GM18858 (cell line): ENCODE measurements around the gene HNRNPK.

Experiments used
- ATAC-seq: cut with Tn5 transposase; IDR thresholded peaks from one replicate; pipeline ENCODE4 v1.9.1; 2021; ENCODE audit not compliant: unreplicated experiment

Gene HNRNPK

GRCh38 chr9:83979812-83980394, at the start of gene HNRNPK:
Gene HNRNPK (minus strand): TSS chr9:83980215. CDS start chr9:83978252, 1,963 bp downstream.
- ATAC-seq = peak; percentile 75

DNA sequence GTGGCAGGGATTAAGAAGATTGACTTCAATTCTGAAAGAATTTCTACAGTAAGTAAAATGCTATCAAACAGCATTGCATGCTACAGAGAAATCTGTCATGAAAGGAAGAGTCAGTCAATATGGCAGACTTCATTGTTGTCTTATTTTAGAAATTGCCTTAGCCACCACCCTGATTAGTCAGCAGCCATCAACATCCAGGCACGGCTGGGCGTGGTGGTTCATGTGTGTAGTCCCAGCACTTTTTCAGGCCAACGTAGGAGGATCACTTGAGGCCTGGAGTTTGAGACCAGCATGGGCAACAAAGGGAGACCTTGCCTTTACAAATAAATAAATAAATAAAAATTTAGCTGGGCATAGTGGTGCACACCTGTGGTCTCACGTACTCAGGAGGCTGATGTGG, 47.2 kb upstream of the HNRNPK start:
- no peak for ATAC-seq

DNA sequence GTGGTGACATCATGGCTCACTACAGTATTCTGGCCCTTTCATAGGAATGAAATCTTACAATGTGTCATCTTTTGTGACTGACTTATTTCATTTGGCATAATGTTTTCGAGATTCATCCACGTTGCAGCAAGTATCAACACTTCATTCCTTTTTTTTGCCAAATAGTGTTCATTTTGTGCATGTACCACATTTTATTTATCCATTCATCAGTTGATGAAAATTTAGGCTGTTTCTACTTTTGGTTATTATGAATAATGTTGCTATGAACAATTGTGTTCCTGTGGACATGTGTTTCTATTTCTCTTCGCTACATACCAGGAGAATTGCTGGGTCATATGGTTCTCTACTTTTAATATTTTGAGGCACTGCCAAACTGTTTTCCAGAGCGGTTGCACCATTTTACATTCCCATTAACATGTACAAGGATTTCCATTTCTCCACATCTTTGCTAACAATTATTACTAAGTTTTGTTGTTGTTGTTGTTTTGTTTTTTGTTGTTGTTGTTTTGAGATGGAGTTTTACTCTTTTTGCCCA, 44.1 kb upstream of the HNRNPK start:
- ATAC-seq = no peak

- no peak for ATAC-seq
Measured at GRCh38 chr9:84007662-84008061, 27.6 kb upstream of the HNRNPK start.

- no peak for ATAC-seq
Measured at GRCh38 chr9:84003246-84003645, 23.2 kb upstream of the HNRNPK start.

DNA sequence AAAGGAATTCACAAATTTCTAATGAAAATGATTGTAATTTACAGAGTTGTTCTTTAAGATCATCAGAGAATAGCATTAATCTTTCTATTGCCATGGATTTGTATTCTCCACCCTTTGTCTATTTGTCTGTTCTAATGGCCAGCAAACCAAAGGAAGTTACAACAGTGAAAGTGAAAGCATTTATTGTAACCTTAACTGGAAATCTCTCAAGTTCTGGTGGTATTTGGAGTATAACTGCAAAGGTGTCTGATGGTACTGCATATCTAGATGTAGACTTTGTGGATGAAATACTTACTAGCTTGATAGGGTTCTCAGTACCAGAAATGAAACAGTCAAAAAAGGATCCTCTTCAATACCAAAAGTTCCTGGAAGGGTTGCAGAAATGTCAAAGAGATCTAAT, 22.3 kb upstream of the HNRNPK start:
- ATAC-seq = peak; percentile 72

- no peak for ATAC-seq
Measured at GRCh38 chr9:84001621-84002020, 21.6 kb upstream of the HNRNPK start.

GRCh38 chr9:84000186-84000585, 20.2 kb upstream of the HNRNPK start:
- no peak for ATAC-seq

- ATAC-seq = no peak
Measured at GRCh38 chr9:83999141-83999918, 19.3 kb upstream of the HNRNPK start.

DNA sequence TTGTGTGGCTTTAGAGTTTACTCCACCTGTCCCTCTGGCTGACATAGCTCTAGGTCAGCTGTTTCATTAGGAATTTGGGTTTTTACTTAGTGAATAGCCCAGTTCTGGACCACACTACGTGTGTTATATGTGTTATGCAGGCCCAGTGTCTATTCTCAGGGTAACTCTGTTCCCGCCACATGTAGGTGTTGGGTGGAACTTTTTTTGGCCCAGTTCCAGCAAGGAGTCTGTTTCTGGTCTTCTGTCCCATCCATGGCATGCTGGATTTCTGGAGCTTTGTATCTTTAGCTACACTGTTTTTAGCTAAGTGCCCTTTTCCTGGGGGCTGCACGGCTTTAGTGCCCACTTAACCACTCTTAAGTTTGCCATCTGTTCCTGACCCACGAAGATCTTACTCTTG, 16.1 kb upstream of the HNRNPK start:
- no peak for ATAC-seq

DNA sequence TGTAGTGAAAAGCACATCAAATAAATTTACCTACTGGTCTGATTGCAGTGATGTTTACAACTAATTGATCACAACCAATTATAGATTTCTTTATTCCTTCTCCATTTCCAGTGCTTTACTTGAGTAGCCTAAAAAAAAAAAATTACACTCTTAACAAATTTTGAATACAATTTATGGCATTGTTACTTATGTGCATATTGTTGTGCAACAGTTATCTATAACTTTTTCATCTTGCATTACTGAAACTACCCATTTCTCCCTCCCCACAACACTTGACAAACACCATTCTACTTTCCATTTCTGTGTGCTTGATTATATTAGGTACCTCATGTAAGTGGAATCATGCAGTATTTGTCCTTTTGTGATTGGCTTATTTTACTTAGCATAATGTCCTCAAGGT, 12.9 kb upstream of the HNRNPK start:
- no peak for ATAC-seq

DNA sequence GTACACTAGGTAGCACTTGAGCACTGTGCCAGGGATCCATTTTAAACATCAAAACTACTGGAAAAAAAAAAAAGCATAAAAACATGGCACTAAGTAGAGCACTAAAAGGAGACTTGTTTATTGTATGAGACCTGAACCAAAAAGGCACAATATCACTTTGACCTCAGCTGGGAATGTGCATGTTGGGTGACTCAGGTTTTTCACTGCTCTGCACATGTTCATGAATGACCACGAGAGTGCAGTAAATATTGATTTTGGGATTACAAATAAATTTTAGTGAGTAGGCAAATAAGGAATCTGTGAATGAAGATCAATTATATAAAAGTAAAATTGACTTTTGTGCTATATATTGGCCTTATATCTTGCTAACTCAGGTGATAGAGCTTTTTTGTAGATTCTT, 12.4 kb upstream of the HNRNPK start:
- no peak for ATAC-seq

- no peak for ATAC-seq
Measured at GRCh38 chr9:83991355-83991754, 11.3 kb upstream of the HNRNPK start.

DNA sequence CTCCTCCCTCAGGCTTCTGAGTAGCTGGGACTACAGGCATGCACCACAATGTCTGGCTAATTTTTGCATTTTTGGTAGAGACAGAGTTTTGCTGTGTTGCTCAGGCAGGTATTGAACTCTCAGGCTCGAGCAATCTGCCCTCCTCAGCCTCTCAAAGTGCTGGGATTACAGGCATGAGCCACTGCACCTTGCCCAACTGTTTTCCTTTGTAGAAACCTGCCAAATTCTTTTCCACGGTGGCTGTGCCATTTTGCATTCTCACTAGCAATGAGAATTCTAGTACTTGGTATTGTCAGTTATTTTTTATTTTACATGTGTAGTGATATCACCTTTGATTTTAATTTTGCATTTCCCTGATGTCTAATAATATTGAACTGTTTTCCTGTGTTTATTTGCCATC, 8.4 kb upstream of the HNRNPK start:
- ATAC-seq = no peak

- ATAC-seq = no peak
Measured at GRCh38 chr9:83987402-83987791, 7.4 kb upstream of the HNRNPK start.

DNA sequence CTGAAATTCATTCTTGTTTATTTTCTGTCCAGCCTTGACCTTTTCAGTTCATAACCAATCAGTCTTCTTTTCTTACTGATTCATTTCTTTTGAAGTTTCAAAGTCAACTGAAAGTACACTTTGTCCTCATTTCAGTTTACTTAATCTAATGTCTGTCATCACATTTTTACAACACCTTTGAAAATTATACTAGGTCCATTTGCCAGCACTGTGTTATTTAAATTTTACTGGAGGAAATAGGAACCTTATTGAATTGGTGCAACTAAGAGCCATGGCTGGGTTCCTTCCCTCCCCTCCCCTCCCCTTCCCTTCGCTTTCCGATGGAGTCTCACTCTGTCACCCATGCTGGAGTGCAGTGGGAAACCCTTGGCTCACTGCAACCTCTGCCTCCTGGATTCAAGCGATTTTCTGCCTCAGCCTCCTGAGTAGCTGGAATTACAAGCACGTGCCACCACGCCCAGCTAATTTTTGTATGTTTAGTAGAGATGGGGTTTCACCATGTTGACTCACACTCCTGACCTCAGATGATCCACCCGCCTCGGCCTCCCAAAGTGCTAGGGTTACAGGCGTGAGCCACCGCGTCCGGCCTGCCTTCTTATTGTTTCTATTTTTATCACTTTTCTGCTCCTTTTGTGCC, 6.9 kb upstream of the HNRNPK start:
- no peak for ATAC-seq

DNA sequence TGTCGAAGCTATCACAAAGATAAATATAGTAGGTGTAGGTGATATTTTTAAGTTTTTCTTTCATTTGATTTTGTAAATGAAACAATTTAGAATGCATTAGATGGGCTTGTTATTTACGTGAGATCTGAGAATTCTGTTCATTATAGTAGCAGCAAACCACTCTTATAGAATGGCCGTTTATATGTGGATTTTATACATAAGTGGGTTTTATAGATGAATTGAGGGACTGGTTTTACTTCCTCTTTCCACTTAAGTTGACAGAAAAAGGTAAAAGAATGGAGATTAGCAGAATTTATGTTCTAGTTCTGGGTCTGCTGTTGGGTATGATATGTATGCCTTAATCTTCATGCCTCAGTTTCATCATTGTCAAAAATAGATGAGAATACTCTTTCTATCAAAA, 6.2 kb upstream of the HNRNPK start:
- no peak for ATAC-seq

GRCh38 chr9:83981126-83981871, 1.3 kb upstream of the HNRNPK start:
- peak; percentile 17 for ATAC-seq

DNA sequence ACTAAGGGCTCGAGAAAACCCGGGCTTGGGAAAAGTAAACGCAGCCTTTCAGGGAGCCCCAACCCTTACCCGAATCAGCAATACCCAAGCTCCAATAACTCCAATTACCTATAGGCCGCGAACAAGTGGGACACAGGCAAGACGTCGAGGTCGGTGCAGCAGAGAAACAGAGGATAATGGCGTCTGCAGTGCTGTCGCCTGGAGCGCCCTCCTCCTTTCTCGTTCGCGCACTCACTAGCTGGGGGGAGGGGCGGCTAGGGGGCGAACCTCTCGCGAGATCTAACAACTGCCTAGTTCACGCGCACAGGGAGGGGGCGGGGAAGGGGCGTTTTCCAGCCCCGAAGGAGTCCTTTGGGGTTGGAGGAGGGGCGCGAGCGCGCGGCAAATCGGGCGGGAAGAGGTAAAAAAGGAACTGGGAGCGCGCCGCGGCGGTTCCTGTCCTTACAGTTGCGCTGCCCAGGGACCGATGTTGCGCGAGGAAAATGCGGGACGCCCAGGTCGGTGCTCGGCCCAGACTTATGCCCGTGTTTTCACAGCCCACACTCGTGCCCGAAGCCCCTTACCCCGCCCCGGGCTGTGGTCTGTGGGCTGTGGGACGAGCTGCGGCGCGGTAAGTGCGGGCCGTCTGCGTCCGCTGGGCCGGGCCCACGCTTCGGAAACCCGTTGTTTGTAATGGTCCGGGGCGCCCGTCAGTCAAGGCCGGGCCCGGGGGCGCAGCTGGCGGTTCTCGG, 545 bp upstream of the HNRNPK start, which contains the start of gene RMI1:
TSS of gene RMI1 (plus strand) at position 411 of the 731 bp plus-strand sequence. CDS start 20,182 bp downstream, outside the sequence.
- ATAC-seq = peak; percentile 38

DNA sequence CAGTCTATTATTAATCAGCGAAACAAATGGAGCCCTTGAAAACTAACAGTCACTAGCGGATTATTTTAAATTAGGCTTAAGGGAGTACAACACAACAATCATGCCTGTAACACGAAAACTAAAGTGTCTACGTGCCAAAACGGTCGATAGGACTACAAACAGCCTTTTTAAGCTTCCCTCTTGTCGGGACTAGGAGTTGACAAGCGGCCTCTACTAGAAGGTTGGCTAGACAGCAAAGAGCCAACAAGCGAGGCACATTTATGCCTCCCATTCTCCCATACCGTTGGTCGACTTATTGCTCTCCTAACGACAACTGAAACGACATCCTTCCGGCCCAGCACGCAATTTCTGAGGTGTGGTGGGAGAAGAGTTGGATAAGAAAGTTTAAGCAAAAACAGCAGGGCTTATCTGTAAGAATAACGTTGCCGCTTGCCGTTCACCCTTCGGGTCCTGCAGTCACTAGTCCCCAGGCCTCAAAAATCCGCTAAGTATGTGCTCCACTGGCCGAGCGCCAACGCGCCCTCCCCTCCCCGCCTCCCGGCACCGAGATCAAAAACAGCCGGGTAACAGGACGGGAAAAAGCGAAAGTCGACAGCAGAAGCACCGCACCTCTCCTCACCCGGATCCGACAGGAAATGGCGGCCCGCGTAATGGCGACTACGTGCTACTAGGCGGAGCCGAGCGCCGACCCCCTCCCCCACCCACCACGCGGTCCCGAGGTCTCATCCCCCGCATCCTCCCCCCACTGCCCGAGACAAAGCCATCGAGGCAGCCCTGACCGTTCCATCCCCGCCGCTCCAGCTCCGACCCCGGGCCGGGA, 813 bp downstream of the HNRNPK start:
- ATAC-seq = no peak
